ENCODE measurements around the gene DKK3.

DKK3 gene

DNA sequence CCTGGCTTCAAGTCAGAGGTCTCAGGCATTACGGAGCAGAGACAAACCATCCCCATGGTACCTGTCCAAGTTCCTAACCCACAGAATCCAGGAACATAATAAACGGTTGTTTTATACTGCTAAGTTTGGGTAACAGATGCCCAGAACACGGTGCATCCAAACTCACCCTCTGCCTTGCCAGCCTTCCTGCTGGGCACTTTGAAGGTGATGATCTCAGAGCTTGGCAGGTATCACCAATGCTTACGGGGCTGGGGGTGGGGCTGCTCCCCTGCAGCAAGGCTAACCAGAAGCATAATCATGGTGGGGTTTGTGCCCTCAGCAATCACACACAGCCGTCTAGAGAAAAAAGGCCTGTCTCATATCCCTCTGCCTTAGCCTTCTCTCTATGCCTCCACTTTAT lies 27.1 kb downstream of the DKK3 start:
- DNase-seq = no peak

DNA sequence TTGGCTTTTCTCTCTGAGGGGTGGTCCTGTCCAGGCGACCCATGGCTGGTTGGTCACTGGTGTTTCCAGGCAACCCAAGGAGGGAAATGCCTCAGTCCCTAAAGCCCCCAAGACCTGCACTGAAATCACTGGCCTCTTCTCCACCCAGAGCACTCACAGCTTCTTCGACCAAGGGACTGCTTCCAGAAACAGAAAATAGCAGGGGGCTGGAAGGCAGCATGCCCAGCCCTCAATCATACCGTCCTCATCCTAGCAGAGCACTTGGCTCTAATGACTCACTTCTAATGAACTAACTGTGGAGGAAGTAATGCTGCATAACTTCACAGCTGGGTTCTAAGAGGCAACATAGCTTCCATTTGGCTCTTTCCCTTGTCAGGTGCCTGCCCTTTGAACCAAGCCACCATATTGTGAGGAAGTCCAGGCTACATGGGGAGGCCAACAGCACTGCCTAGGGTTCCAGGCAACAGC lies 27.6 kb downstream of the DKK3 start:
- DNase-seq = no peak

DNA sequence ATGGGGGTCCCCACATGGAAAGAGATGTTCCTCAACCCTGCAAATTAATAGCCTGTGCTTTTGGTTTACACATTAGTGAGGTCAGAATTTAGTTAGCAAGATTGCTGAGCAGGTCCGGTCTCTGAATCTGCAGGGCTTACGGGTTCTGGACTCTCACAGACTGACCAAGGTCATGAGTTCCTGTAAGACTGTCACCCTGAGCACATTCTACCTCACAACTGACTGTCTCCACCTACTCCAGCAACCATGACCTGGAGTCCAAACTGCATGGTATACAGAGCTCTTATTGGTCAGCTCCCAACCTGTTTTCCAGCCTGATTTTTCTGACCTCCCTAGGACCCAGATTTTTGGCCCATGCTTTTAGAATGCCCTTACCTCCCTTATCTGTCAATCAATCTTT lies 28.2 kb downstream of the DKK3 start:
- DNase-seq = no peak

DNA sequence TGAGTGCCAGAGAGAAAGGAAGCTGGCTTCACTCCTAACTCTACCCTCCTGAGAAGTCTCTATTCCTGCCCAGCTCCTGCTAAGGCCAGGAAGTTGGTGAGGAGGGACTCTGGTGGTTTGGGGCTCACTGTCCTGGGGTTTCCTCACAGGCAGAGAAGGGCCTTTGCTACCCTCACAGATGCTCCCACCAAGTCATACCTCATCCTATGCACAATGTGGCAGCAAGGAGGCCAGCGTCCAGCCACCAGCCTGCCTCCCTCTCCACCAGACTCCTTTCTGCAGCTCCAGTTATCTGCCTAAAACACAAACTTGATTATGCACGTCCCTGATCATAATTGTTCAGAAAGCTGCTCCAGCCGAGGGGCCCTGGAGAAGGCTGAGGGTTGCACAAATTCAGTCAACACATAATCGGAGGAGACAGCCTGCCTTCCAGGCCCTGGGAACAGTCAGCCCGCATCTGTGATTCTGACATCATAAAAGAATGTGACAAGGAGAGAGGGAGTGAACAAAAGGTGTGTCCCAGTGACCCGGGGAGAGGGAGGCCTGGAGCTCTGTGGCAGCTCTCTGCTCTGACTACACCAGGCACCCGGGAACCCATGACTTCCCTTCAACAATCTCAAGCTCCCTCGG lies 28.8 kb downstream of the DKK3 start:
- DNase-seq = no peak

DNA sequence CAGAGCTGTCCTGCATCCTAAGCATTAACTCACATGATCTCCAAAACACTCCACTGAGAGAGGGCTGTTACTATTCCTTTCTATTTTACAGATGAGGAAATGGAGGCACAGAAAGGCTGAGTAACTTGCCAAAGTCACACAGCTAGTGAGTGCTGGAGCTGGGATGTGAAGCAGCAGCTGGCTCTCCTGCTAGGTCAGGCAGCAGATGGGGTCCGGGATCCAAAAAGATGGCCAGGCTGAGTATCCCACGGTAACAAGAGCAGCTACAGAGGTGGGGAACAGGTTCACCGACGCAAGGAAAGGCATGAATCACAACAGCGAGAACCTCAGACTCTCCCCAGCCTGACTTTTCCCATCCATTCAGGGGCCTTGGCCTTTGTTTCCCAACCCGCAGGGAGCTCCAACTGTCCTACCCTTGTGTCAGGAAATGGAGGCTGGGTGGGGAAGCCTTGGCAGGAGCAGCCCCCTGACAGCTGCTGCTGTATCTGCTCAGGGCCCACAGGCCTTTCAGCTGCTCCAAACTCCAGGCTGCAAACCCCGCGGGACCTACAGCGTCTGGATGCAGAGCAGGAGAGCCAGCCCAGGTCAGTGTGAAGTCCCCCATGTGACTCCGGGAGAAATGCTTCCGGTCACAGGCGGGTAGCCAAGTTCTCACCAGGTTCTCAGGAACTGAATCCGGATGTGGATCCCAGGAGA lies 29.5 kb downstream of the DKK3 start:
- DNase-seq = no peak

DNA sequence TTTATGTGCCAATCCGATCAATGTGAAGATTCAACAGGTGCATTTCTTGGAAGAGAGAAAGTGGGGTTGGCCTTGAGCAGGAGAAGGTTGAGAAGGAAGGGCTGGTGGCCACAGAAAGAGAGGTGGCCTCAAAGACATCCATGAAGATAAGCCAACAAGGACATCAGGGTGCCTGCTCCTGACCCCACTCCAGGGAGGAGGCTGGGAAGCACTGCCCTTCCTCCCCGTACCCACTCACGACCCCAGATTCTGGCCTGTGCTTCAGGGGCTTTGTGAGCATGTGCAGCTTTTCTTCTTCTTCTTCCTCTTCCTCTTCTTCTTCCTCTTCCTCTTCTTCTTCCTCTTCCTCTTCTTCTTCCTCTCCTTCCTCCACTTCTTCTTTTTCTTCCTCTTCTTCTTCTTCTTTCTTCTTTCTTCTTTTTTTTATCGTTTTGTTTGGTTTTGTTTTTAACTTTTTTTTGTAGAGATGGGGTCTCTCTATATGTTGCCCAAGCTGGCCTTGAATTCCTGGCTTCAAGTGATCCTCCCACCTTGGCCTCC lies 30.3 kb downstream of the DKK3 start:
- DNase-seq = no peak

DNA sequence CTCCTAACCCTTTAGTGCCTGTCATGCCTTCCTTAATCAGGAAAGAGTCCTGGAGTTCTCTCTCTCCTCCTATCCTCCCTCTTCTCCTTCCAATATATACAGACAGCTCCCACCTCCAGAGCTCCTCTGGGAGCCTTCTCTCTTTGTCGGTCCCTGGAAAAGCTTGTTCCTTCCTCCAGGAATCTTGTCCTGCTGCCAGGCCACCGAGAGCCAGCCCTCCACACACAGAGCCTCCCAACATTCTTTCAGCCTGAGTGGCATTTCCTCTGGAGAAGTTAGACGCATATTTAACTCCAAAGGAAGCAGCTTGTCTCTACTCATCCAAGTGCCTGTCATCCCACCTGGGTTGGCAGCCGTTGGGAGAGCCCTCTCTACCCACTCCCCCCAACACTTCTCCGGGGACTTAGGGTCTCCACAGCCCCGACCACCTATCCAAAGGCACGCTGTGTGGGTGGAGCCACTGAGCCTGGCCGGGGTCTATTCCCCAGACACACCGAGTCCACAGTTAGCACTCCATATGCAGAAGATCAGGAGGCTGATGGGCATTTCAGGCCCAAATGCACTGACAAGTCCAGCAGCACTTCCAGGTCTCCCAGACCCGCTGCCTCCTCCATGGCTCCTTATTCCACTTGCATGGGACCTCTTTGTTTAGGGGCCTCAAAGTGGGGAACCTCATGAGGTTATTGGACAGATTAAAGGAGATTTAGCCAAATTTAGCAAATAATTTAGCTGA lies 31.1 kb downstream of the DKK3 start:
- no peak for DNase-seq

DNA sequence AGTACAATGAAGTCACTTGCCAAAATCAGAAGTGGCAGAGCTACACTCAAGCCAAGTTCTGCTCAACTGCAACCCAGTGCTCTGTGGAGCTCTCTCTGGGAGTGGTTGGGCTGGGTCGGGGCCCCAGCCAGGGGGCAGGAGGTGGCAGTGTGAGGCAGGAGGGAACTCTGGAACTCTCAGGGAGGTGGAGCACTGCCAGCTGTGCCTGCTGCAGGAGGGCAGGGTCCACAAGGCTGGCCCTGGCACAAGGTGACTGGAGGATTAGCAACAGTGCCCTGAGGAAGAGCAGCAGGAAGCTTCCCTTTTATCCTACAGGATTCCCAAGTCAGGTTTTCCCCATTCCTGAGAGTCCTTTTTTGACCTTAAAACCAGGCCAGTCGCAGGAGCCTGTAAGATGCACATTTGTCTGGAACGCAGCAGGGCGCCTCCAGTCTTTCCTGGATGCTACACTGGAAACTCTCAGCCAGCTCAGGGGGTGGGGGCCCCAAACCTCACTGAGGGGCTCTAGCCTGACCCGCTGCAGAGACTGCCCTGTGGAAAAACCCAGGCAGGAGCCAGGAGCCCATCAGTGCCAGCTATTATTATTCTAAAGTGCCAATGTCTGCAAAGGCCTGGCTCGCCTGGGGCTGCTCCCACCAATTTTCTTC lies 31.8 kb downstream of the DKK3 start:
- no peak for DNase-seq

DNA sequence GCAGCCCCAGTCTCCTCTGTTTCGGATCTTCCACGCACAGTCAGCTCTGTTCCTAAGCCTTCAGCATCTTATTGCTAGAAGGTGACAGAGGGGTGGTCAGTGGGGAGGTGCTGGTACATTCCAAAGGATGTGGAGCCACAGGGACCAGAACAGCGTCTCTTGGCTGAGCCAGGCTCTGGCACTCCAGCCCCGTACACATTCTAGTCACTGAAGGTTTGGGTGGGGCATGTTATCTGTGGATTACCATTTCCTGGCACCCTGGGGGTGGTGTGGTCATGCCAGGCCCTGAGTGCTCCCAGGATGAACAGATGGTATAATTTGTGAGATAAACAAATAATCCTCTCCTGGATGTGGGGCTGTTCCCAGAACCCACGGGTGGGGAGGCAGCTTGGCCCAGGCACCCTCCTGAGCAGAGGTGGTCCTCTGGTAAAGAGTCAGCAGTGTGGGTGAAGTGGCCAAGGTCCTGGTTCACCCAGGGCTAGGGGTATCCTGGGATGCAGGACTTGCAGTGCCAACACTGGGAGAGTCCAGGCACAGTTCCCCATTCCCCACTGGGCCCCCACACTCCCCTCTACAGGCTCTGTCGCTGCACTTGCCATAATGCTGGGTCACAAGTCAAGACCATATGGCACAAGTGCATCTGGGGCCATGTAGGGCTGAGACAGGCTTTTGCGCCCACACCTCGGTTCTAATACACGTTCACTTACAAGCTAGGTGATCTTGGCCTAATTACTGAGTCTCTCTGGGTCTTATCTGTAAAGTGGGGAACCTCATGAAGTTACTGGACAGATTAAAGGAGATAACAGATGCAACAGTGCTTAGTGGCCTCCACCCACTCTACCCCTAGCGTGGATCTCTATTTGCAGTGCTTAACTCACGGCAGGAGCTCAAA lies 33.0 kb downstream of the DKK3 start:
- DNase-seq = no peak

DNA sequence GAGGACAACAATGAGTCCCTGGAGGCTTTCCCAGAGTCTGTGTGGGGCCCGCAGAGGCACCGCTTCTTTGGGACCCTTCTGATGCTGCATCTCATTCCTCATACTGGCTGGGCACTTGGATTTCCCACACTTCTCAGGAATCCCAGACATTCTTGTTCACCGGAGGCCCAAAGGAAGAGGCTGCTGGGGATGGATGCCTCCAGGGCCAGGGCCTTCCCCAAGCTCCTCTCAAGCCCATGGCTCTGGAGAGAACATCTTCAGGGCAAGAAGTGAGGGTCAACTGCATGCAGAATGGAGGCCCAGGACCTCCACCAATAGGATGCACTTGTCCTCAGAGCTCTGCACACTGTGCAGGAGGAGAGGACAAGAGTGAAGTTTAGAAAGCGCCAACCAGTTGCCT lies 34.6 kb downstream of the DKK3 start:
- no peak for DNase-seq

DNA sequence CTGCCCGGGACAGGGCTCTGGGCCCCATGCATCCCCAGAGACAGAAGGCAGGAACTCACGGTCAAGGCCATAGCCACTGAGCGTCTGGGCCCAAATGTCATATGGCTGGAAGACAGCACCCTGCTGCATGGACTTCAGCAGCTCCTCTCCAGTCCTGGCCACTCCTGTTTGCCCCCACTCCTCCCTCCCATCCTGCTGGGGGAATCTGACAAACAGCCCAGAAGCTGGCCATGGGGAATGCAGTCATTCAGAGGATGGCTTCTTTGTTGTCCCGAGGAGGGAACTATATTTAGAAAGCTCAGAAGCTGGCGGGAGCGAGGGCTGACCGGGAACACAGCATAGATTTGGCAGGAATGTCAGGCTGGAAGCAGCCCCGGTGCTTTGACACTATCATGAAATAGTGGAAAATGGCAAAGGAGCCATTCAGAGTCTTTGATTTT lies 35.0 kb downstream of the DKK3 start:
- DNase-seq = no peak

DNA sequence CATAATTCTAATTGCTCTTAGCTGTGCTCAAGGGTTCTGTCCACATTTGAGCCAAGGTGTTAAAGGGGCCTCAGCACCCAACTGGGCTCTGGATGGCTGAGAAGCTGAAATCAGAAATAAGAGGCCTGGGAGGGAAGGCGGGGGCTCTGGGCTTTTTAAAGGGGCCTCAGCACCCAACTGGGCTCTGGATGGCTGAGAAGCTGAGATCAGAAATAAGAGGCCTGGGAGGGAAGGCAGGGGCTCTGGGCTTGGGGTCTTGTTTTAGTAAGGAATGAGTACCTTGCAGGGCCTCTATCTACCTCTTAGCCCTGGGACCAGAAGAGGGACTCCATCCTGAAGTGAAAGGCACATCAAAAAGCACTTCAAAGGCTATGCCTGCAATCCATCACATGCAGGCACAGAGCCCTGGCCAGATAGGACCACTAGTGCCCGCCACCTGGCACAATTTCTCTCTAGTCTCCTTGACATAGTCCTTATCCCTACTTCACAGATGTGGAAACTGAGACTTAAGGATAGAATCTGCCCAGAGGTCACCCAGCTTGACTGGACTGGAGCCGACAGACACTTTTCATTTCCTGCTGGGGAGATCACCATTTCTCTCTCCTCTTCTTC lies 35.6 kb downstream of the DKK3 start:
- no peak for DNase-seq

DNA sequence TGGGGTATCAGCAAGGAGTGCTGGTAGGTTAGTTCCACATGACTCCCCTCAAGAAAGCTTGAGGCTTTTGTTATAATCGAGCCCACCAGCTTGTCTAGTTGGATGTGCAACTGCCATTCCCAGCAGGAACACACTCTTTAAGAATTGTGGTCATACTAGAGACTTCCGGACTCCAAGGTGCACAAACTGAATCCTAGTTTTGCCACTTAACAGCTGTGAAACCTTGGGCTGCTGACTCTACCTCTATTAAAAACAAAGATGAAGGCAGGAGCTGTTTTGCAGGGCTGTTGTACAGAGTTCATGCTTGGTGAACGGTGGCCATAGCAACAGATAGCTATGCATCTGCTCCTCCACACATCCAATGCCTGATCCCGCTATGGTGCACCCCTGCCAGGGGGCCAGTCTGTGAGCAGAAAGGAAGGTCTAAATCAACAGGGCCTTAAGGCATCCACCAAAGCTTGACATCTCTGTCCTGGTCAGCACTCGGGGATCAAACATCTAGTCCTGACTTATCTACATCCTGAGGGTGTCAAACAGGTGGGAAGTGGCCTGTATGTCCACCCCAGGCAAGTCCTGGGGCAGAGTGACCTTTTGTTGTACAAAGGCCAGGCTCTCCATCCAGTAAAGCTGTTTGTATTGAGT lies 36.4 kb downstream of the DKK3 start:
- no peak for DNase-seq

DNA sequence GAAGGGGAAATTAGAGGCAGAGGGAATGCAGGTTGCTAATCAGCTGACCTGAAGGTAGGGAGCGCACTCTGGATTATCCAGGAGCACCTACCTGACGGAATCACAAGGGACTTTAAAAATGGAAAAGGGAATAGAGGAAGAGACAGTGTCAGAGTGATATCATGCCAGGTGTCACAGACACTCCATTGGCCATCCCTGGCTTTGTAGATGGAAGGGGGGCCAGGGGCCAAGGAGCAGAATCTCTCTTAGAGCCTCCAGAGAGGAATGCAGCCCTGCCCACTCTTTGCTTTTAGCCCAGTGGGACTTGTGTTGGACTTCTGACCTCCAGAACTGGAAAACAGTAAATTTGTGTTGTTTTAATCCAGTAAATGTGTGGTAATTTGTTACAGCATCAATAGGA lies 37.9 kb downstream of the DKK3 start:
- DNase-seq = no peak

DNA sequence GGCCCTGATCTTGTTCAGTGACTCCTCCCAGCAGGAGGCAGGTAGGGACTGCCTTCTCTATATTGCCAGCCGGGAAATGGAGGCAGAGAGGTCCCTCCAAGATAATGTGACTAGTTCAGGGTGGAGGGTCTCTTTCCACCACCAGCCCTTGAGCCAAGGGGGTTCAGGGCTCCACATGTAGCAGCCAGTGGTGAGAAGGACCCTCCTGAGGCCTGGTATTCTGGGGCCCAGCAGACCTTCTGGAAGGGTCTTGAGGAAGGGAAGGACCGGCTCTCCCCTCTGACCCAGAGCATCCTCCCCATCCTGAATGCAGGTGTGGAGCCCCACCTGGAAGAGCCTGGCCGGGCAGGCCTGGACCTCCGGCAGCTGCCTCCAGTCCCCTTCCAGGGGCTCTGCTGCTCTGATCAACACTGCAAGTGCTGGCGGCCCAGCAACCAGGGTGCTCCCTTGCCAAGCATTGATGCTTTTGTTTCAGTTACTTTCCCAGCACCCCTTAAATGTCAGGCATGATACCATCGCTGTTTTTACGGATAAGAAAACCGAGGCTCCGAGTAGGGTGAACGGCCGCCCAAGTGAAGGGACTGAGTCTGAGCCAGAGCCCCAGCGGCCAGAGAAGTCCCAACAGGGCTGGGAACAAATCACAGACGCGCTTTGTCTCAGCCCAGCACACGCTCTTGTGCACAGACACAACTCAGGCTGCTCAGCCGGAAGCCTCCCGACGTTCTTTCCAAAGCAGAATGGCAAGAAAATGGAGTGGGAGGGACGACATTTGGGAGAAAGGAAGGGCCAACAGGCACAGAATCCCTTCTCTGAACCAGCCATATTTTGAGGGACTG lies 38.8 kb downstream of the DKK3 start:
- no peak for DNase-seq

DNA sequence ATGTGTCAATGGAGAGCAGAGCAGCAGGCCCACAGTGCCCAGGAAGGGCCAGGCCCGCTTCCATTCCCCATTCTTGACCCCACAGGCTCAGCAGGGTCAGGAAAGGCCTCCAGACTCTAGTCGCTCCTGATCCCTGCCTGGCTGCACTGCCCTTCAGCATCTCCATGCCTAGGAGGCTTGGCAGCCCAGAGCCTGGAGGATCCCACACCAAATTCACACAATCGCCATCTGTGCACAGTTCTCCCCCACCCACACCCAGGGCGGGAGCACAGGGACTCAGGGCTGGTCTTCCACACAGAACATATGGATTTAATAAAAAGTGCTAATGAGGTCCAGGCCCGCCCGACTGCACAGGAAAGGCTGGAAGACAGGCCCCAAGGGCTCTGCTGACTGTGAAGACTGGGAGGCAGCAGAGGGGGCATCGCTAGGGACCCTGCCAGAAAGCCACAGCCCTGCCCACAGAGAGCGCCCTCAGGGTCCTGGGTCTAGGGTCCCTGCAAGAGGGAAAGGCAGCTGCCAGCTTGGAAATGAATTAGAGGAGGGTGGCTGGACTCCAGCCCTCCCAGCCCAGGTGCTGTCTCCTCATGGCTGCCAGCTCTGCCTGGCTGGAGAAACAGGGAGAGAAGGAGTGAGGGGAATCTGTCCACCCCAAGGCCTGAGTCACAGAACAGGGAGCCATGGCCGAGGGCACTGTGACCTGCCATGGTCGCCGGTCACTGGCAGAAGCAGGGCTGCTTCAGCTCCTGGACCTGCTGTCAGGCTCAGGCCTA lies 39.7 kb downstream of the DKK3 start:
- no peak for DNase-seq

DNA sequence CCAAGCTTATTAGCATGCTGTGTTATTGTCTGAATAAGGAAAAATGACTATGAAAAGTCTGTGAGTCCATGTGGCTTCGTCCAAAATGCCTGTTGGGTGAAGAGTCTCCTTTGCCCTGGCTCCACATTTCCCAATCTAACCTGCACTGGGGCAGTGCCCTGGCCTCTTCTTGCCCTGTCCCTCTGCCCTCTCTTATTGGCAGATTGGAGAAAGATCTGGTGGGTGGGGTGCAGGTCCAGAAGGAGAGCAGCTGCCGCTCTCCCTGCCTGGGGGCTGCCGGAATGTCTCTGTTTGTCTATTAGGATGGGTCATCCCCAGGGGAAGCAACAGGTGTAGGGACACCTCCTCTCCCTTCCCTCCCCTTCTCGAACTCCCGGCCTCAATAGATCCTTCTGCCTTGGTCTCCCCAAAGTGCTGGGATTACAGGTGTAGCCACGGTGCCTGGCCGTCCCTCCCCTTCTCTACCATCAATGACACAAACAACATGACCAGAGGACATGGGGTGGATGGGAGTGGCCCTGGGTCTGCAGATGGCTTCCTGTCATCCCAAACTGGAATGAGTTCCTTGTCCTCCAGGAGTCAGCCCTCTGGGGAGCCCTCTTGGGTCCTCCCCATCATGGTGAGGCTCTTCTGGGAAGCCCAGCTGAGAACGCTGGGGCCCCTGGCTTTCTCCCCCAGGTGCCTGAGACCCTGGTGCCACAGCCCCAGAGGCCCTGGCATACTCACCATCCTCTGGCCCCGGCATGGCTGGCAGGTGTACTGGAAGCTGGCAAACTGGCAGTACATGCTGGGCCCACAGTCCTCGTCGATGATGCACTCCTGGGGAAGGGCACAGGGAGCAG lies 40.5 kb downstream of the DKK3 start:
- DNase-seq = no peak

All from inflammatory macrophage (primary cell).